Liver (tissue), 9 donors: ENCODE measurements around the gene UNCX. TPM values are rescaled to one million over a fixed set of nuclear protein-coding genes. Genes with fewer than 3 reads are reported as not detected.
"Not testable (repeated sequence)": the region's sequence is repeated elsewhere in the genome, so short reads cannot be mapped to it uniquely, and the experiment has no call there.

Source experiments
- DNase-seq: peaks from one replicate; pipeline ENCODE4 v3.0.0-alpha.2; 2017; ENCODE audit warnings: low spot score
- H3K27ac ChIP-seq, 2 donors: one replicate each; pipeline ENCODE4 v1.7.0; 2013; ENCODE audit warnings: inconsistent platforms in 2 of 2, low read length in 2 of 2, control low read depth in 1 of 2, low read depth in 1 of 2, mild to moderate bottlenecking in 1 of 2
- H3K27me3 ChIP-seq, 4 donors: one replicate each; pipeline versions ENCODE4 v1.6.1 to v1.7.0; 2013; ENCODE audit warnings: low read length in 3 of 4, inconsistent platforms in 1 of 4, mild to moderate bottlenecking in 1 of 4, moderate library complexity in 1 of 4; ENCODE audit not compliant: control insufficient read depth in 4 of 4, insufficient read depth in 4 of 4
- H3K36me3 ChIP-seq, 4 donors: one replicate each; pipeline versions ENCODE4 v1.6.1 to v1.7.0; 2013; ENCODE audit warnings: low read length in 3 of 4, mild to moderate bottlenecking in 3 of 4, low read depth in 1 of 4, moderate library complexity in 1 of 4; ENCODE audit not compliant: control insufficient read depth in 4 of 4, insufficient read depth in 3 of 4
- H3K4me1 ChIP-seq, 4 donors: one replicate each; pipeline versions ENCODE4 v1.6.1 to v1.7.0; 2013; ENCODE audit warnings: low read length in 3 of 4, mild to moderate bottlenecking in 3 of 4, moderate library complexity in 1 of 4; ENCODE audit not compliant: control insufficient read depth in 4 of 4, insufficient read depth in 4 of 4
- H3K4me3 ChIP-seq, 3 donors: one replicate each; pipeline versions ENCODE4 v1.6.1 to v1.7.0; 2013; ENCODE audit warnings: low read length in 3 of 3, control low read depth in 1 of 3, low read depth in 1 of 3, mild to moderate bottlenecking in 1 of 3
- H3K9ac ChIP-seq, 2 donors: one replicate each; pipeline ENCODE4 v1.7.0; 2013; ENCODE audit warnings: low read length in 2 of 2, mild to moderate bottlenecking in 2 of 2, moderate library complexity in 2 of 2, control low read depth in 1 of 2, low read depth in 1 of 2
- H3K9me3 ChIP-seq, 4 donors: one replicate each; pipeline versions ENCODE4 v1.6.1 to v1.7.0; 2013; ENCODE audit warnings: low read length in 3 of 4; ENCODE audit not compliant: control insufficient read depth in 4 of 4
- EGR1 ChIP-seq, 2 donors: IDR thresholded peaks; 2 replicates each; pipeline ENCODE4 v1.6.1; 2016 to 2018; ENCODE audit warnings: antibody characterized with exemption in 2 of 2, low read depth in 2 of 2
- FOXA1 ChIP-seq: IDR thresholded peaks from 2 replicates; pipeline ENCODE4 v1.6.1; 2016; ENCODE audit warnings: antibody characterized with exemption
- FOXA2 ChIP-seq: IDR thresholded peaks from 2 replicates; pipeline ENCODE4 v1.6.1; 2016; ENCODE audit warnings: antibody characterized with exemption
- HNF4A ChIP-seq, 2 donors: conservative IDR thresholded peaks; 2 replicates each; pipeline ENCODE4 v1.6.1; 2016; ENCODE audit warnings: antibody characterized with exemption in 2 of 2, mild to moderate bottlenecking in 2 of 2
- JUND ChIP-seq, 2 donors: IDR thresholded peaks; 2 replicates each; pipeline ENCODE4 v1.6.1; 2016; ENCODE audit warnings: antibody characterized with exemption in 2 of 2
- RAD21 ChIP-seq, 2 donors: IDR thresholded peaks; 2 replicates each; pipeline ENCODE4 v1.6.1; 2016; ENCODE audit warnings: antibody characterized with exemption in 2 of 2, mild to moderate bottlenecking in 2 of 2
- SP1 ChIP-seq: IDR thresholded peaks from 2 replicates; pipeline ENCODE4 v1.6.1; 2018; ENCODE audit warnings: antibody characterized with exemption, mild to moderate bottlenecking
- TAF1 ChIP-seq: conservative IDR thresholded peaks from 2 replicates; pipeline ENCODE4 v1.6.1; 2016; ENCODE audit warnings: antibody characterized with exemption, mild to moderate bottlenecking
- WGBS: extraction: QIAGEN DNeasy Blood & Tissue Kit; methylation state at CpG from one replicate; pipeline ENCODE4 v1.1.7; 2013; 5-methylcytosine and 5-hydroxymethylcytosine counted together
- polyA plus RNA-seq, 2 donors: library from polyadenylated mRNA; stranded (reverse) in 1 of 2; unstranded in 1 of 2; fragments of 200-250 nt in 1 of 2; fragments of >200 nt in 1 of 2; fragmentation: Nextera tagmentation in 1 of 2; extraction: Ambion mirVana in 1 of 2; gene quantifications; one replicate each; pipeline versions ENCODE4 v1.2.1 to v1.2.3, GENCODE V29; 2013 to 2015
- total RNA-seq, 2 donors: library from RNA; depleted of rRNA; stranded (reverse); fragments of >200 nt; gene quantifications; one replicate each; pipeline ENCODE4 v1.2.3, GENCODE V29; 2014
- TF ChIP-seq, protein P1 (sequence below): IDR thresholded peaks from 2 replicates; pipeline ENCODE4 v1.6.1; 2016; ENCODE audit warnings: antibody characterized with exemption, mild to moderate bottlenecking
- TF ChIP-seq, protein P2 (sequence below): IDR thresholded peaks from 2 replicates; pipeline ENCODE4 v1.6.1; 2016; ENCODE audit warnings: antibody characterized with exemption
- TF ChIP-seq, protein P3 (sequence below): fragments of 150-350 bp; IDR thresholded peaks from 2 replicates; pipeline ENCODE4 v1.5.1; 2017; ENCODE audit warnings: improper control_type of control experiment, low read depth, low read length; ENCODE audit not compliant: missing input control
- TF ChIP-seq, protein P4 (sequence below): IDR thresholded peaks from 2 replicates; pipeline ENCODE4 v1.6.1; 2016; ENCODE audit warnings: antibody characterized with exemption
- donor health status: healthy.
- donor health status: healthy.
- donor health status: healthy.
- donor health status: healthy.
- donor health status: healthy.

Gene UNCX
- total and polyA plus RNA-seq, 4 donors: not detected

DNA sequence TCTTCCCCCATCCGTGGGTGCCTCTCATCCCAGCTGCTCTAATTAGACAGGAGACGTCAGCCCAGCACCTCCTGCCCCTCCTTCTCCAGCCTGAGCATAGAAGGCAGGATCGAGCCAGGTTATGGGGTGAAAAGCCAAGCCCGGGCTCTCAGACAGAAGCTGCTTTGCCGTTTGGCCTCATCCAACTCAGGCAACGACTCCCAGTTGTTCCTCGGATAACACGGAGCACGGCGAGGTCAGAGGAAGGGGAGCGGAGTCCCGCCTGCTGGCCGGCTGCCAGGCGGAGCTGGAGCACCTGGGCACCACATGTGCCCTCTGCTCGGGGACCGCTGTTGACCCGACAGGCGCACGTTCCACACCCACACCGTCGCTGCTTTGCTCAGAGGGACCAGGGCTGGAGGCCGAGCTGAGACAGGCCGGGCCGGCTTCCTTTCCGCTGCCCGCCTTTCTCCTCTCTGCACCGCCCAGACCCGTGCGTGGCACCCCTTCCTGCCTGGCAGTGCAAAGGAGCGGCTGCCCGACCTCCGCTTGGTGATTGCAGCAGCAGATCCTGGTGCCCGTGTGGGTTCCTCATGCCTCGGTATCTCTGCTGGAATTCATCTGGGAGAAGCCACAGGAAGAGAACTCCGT is 21.6 kb upstream of the UNCX start (continued):
- TF ChIP-seq, protein P1, sequence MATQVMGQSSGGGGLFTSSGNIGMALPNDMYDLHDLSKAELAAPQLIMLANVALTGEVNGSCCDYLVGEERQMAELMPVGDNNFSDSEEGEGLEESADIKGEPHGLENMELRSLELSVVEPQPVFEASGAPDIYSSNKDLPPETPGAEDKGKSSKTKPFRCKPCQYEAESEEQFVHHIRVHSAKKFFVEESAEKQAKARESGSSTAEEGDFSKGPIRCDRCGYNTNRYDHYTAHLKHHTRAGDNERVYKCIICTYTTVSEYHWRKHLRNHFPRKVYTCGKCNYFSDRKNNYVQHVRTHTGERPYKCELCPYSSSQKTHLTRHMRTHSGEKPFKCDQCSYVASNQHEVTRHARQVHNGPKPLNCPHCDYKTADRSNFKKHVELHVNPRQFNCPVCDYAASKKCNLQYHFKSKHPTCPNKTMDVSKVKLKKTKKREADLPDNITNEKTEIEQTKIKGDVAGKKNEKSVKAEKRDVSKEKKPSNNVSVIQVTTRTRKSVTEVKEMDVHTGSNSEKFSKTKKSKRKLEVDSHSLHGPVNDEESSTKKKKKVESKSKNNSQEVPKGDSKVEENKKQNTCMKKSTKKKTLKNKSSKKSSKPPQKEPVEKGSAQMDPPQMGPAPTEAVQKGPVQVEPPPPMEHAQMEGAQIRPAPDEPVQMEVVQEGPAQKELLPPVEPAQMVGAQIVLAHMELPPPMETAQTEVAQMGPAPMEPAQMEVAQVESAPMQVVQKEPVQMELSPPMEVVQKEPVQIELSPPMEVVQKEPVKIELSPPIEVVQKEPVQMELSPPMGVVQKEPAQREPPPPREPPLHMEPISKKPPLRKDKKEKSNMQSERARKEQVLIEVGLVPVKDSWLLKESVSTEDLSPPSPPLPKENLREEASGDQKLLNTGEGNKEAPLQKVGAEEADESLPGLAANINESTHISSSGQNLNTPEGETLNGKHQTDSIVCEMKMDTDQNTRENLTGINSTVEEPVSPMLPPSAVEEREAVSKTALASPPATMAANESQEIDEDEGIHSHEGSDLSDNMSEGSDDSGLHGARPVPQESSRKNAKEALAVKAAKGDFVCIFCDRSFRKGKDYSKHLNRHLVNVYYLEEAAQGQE: no peak
- TF ChIP-seq EGR1 (IDR thresholded peaks at IDR 0.05; ENCODE audit: low read depth in 2 of 2) (no peak), FOXA2 (no peak), FOXA1 (no peak)
- TF ChIP-seq, protein P2, sequence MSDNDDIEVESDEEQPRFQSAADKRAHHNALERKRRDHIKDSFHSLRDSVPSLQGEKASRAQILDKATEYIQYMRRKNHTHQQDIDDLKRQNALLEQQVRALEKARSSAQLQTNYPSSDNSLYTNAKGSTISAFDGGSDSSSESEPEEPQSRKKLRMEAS: no peak
- TF ChIP-seq, protein P3, sequence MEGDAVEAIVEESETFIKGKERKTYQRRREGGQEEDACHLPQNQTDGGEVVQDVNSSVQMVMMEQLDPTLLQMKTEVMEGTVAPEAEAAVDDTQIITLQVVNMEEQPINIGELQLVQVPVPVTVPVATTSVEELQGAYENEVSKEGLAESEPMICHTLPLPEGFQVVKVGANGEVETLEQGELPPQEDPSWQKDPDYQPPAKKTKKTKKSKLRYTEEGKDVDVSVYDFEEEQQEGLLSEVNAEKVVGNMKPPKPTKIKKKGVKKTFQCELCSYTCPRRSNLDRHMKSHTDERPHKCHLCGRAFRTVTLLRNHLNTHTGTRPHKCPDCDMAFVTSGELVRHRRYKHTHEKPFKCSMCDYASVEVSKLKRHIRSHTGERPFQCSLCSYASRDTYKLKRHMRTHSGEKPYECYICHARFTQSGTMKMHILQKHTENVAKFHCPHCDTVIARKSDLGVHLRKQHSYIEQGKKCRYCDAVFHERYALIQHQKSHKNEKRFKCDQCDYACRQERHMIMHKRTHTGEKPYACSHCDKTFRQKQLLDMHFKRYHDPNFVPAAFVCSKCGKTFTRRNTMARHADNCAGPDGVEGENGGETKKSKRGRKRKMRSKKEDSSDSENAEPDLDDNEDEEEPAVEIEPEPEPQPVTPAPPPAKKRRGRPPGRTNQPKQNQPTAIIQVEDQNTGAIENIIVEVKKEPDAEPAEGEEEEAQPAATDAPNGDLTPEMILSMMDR: no peak

DNA sequence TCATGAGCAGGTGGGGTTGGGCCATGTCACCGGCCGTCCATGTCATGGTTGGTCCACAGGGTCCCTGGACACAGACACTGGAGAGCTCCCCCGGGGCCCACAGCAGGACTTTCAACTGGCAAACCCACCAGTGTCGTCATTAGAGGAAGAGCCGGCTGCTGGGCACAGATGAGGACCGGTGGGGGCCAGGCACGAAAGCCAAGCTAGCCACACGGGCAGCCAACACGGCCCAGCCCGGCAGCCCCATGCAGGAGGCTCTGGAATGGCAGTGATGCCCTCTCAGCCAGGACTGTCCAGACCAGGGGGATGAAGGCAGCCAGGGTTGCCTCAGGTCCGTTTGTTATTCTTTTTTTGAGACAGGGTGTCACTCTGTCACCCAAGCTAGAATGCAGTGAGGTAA is 21.1 kb upstream of the UNCX start:
- DNase-seq: no peak
- no peaks in the 10 kb centered on the region for H3K4me1 ChIP-seq
- H3K36me3 ChIP-seq: no peaks in the 10 kb centered on the region
- WGBS: 74% methylated on average over 11 of the region's 11 CpGs
- no peaks in the 10 kb centered on the region for H3K9me3 ChIP-seq
- H3K4me3 ChIP-seq: no peak overlapping the region
- H3K27ac ChIP-seq: no peak overlapping the region
- no peak overlapping the region for H3K9ac ChIP-seq
- TF ChIP-seq TAF1 (no peak), SP1 (no peak), FOXA2 (no peak), JUND (IDR thresholded peaks at IDR 0.05) (no peak), HNF4A (conservative IDR thresholded peaks at IDR 0.05) (no peak), RAD21 (IDR thresholded peaks at IDR 0.05) (no peak), EGR1 (IDR thresholded peaks at IDR 0.05; ENCODE audit: low read depth in 2 of 2) (no peak)
- TF ChIP-seq, protein P4, sequence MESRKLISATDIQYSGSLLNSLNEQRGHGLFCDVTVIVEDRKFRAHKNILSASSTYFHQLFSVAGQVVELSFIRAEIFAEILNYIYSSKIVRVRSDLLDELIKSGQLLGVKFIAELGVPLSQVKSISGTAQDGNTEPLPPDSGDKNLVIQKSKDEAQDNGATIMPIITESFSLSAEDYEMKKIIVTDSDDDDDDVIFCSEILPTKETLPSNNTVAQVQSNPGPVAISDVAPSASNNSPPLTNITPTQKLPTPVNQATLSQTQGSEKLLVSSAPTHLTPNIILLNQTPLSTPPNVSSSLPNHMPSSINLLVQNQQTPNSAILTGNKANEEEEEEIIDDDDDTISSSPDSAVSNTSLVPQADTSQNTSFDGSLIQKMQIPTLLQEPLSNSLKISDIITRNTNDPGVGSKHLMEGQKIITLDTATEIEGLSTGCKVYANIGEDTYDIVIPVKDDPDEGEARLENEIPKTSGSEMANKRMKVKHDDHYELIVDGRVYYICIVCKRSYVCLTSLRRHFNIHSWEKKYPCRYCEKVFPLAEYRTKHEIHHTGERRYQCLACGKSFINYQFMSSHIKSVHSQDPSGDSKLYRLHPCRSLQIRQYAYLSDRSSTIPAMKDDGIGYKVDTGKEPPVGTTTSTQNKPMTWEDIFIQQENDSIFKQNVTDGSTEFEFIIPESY: no peak
- H3K27me3 ChIP-seq: peaks cover 0 to 4% (median under 1%) of the 10 kb centered on the region in 4 donors

DNA sequence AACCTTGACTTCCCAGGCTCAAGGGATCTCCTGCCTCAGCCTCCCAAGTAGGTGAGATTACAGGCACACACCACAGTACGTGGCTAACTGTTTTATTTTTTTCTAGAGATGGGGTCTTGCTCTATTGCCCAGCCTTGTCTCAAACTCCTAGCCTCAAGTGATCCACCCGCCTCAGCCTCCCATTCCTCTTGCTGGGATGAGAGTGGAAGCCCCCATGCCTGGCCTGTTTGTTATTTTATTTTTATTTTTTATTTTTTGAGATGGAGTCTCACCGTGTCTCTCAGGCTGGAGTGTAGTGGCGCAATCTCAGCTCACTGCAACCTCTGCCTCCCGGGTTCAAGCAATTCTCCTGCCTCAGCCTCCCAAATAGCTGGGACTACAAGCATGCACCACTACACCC is 20.6 kb upstream of the UNCX start:
- H3K9ac ChIP-seq, H3K4me1 ChIP-seq, H3K9me3 ChIP-seq, DNase-seq, H3K4me3 ChIP-seq, H3K27me3 ChIP-seq, H3K27ac ChIP-seq, H3K36me3 ChIP-seq: not testable (repeated sequence)
- WGBS: 76% methylated on average over 5 of the region's 5 CpGs
